Cardiac fibroblast (primary cell): ENCODE measurements around the gene RBM33.
"Not testable (repeated sequence)": the region's sequence is repeated elsewhere in the genome, so short reads cannot be mapped to it uniquely, and the experiment has no call there.

ENCODE experiments used
- DNase-seq, 2 donors: peaks; one replicate each; pipeline versions ENCODE4 v3.0.0 to v3.0.0-alpha.2; 2010; ENCODE audit warnings: low read depth in 2 of 2
- H3K4me3 ChIP-seq, 2 donors: replicated peaks in 1 of 2; 1 replicate in 1 of 2; 2 replicates in 1 of 2; pipeline ENCODE4 v1.5.1; 2011; ENCODE audit warnings: low read depth in 2 of 2, low read length in 2 of 2, mild to moderate bottlenecking in 2 of 2, moderate library complexity in 1 of 2
- TF ChIP-seq, protein P1 (sequence below): IDR thresholded peaks from one replicate; pipeline ENCODE4 v1.5.1; 2011; ENCODE audit warnings: low read depth, mild to moderate bottlenecking, low read length, inconsistent platforms

The RBM33 gene

DNA sequence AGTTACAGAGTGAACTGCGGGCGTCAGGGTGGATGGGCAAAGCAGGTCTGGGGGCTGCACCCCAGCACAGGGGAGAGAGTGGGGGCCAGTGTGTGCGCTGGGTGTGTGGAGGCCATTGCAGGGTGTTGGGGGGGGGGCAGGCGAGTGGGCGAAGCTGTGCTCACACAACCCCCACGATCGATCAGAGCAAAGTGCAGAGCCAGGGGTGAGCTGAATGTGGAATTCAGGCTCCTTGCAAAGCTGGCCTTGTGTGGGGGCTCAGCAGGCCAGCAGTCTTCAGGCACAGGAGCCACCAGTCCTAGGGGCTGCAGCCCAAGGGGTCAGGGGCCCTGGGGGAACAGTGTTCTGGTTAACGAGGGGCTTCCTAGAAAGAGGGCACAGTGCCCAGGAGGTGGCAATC, 168.7 kb downstream of the RBM33 start:
- TF ChIP-seq, protein P1, sequence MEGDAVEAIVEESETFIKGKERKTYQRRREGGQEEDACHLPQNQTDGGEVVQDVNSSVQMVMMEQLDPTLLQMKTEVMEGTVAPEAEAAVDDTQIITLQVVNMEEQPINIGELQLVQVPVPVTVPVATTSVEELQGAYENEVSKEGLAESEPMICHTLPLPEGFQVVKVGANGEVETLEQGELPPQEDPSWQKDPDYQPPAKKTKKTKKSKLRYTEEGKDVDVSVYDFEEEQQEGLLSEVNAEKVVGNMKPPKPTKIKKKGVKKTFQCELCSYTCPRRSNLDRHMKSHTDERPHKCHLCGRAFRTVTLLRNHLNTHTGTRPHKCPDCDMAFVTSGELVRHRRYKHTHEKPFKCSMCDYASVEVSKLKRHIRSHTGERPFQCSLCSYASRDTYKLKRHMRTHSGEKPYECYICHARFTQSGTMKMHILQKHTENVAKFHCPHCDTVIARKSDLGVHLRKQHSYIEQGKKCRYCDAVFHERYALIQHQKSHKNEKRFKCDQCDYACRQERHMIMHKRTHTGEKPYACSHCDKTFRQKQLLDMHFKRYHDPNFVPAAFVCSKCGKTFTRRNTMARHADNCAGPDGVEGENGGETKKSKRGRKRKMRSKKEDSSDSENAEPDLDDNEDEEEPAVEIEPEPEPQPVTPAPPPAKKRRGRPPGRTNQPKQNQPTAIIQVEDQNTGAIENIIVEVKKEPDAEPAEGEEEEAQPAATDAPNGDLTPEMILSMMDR, result no peak
- no peak overlapping the region for H3K4me3 ChIP-seq
- DNase-seq, result no peak

DNA sequence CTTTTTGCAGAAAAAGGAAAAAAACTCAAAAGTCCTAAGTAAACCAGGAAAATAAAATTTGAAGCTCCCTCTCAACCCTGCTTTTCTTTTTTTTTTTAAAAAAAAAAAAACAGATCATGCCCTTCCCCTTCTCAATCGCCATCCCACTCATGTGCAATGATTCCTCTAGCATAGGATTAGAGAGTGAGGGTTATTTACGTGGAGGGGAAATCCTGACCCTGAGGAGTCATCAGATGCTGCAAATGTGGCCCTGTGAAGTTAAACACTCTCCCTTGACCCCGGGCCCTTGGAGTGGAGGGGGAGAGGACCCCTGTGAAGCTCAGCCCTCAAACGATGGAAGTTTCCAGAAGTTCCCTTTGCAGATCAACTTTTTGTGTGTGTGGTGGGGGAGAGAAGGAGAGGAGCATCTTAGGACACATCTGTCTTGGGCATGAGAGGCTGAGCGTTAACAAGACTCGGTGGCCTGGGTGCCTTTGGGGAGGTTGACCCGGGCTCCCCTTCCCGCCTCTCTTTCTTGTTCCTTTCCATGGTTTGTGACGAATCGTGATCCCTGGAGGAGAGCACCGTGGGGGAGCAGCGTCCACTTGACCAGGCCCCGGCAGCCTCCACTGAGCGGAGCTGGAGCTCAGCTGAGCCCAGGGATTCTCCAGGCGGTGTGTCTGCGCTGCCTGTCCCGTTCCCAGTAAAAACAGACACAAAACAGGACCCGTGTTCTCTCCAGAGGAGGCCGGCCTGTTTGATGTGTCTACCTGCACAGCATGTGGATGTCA, 169.3 kb downstream of the RBM33 start:
- DNase-seq, result no peak
- TF ChIP-seq, protein P1, result no peak

GRCh38 chr7:155814316-155815276, 170.1 kb downstream of the RBM33 start:
- H3K4me3 ChIP-seq, result no peak overlapping the region
- TF ChIP-seq, protein P1, result no peak
- peak in 1 of 2 donors; percentile 41 for DNase-seq

More for the DNA sequence above, 169.3 kb downstream of the RBM33 start:
- H3K4me3 ChIP-seq, result no peak overlapping the region

GRCh38 chr7:155815332-155816191, 171.1 kb downstream of the RBM33 start:
- no peak overlapping the region for H3K4me3 ChIP-seq
- TF ChIP-seq, protein P1, result peak; percentile 84
- DNase-seq, result peak; percentile 57 to 61

- no peak overlapping the region for H3K4me3 ChIP-seq
- TF ChIP-seq, protein P1, result no peak
- DNase-seq, result no peak
These were observed 171.7 kb downstream of the RBM33 start for GRCh38 chr7:155816192-155816508.

DNA sequence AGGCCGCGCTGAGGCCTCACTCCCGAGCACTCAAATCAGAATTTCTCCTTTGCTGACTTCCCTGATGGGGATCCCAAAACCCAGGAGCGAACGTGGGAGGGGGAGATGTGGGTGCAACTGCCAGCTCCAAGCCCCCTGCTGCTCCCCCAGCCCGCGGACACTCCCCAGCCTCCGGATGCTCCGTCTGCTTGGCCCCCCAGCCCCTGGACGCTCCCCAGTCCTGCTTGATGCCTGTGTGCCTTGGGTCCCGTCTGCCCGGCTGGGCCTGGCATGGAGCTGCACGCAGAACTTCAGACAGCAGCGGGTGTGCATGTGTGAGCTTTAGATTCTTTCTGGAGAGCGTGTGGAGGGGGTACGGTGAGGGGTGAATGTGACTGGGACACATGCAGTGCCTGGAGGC, 172.5 kb downstream of the RBM33 start:
- no peak for DNase-seq
- TF ChIP-seq, protein P1, result no peak
- H3K4me3 ChIP-seq, result no peak overlapping the region

DNA sequence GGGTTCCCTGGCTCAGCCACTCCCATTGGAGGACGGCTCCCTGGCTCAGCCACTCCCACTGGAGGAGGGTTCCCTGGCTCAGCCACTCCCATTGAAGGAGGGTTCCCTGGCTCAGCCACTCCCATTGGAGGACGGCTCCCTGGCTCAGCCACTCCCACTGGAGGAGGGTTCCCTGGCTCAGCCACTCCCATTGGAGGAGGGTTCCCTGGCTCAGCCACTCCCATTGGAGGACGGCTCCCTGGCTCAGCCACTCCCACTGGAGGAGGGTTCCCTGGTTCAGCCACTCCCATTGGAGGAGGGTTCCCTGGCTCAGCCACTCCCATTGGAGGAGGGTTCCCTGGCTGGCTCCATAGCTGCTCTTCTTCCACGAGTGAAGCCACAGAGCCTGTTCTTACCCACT, 173.1 kb downstream of the RBM33 start:
- DNase-seq, H3K4me3 ChIP-seq: not testable (repeated sequence)
